HG02943 (cell line): ENCODE measurements around the gene URB1.
"Not testable (repeated sequence)": the region's sequence is repeated elsewhere in the genome, so short reads cannot be mapped to it uniquely, and the experiment has no call there.

ENCODE experiments used
- ATAC-seq: cut with Tn5 transposase; IDR thresholded peaks from one replicate; pipeline ENCODE4 v1.9.1; 2021; ENCODE audit warnings: mild to moderate bottlenecking, low read depth, moderate library complexity; ENCODE audit not compliant: unreplicated experiment

Gene URB1

DNA sequence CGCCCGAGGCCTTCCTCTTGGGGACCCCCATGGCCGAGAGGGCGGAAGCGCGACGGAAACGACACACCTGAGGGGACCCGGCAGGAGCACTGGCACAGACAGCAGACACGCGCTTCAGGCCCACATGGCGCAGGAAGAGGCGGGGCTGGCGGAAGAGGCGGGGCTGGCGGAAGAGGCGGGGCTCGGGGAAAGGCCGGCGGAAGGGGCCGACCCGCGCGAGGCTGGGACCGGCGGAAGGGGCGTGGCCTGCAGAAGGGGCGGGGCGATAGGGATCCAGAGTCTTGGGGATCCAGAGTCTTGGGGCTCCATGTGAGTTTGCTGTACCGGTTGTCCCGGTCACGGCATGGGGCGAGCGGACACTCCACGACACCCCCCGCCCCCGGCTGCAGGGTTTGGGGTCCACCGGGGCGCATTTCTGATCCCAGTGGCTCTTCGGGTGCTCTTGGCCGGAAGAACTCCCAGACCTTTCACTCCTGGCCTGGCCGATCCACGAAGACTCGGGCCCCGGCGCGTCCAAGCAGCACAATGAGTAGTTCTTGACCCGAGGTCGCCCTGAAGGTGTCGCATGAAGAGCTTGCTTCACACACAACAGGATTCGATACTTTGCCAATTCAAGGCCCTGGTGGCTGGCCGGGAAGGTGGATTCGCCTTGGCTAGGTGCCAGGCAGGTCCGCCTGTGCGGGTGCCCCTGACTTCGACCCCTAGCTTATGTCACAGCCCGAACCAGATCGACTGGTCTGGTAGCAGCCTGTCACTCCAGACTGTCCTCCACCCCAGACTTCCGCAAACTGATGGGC, at the start of gene URB1:
URB1 (minus strand) TSS at position 133 of the 797 bp plus-strand sequence; CDS start at position 31, 102 bp downstream.
- ATAC-seq = peak; percentile 95

DNA sequence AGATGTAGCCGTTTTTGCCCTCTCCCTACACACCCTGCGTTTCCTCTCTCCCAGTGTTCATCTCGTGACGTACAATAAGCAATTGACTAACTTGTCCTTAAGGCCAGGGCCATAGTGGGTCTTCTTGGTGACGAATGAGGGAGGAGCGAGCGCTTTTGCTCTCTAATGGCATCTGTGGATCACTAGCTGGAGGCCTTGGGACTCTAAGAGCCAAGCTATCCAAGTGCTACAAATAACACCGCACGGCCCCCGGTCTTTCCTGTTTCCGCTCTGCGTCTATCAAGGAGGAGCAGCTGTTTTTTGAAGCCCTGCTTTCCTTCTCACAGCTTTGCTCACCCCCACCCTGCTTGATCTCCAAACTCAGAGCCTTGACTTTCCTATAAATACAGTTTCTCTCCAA, 44.9 kb upstream of the URB1 start:
- ATAC-seq = no peak

GRCh38 chr21:32432982-32433660, 40.3 kb upstream of the URB1 start:
- ATAC-seq = not testable (repeated sequence)

DNA sequence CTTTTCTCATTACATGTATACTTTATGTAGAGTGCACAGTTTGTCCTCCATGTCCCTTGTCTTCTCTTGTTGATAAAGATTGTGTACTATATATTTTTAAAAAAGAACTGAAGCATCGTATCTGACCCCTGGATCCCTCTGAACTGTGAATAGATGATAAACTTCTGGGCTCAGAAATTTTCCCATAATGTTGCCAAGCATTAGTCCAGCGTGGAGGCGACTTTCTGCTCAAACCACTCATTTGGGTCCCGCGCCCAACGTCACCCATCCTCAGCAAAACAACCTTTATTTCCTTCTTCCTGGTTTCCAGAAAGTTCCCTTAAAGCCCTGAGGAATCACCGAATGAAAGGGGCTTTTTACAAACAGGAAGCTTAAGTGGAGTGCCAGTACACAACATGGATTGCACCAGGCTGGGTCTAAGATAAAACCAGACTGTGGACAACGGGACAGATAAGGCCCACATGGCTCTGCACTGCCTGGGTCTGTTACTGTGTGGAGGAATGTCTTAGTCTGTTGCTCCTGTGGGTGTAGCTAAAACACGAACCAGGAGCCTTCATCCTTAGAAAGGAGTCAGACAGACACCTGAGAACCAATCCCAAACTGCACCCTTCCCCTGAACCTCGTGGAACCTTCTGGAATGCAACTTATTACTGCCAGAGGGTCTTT, 35.3 kb upstream of the URB1 start:
- no peak for ATAC-seq

- no peak for ATAC-seq
Observed at GRCh38 chr21:32426592-32427051, 33.8 kb upstream of the URB1 start.

DNA sequence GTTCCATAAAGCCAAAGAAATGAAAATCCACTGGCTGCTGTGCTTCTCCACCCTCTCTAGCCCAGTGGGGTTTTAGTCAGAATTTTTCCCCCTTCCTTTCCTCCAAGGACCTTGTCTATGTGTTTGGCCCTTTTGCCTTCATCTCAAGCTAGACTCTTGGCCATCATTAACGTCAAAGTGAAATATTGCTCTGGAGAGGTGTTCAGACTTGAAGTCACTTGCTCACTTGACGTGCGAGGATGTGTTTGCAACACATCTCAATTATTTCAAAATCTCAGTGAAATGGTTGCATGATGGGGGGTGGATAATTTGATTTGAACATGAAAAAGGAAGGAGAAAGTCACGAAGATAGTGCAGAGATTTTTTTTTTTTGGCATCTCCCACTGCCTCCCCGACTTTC, 33.3 kb upstream of the URB1 start:
- no peak for ATAC-seq

- ATAC-seq = no peak
Observed at GRCh38 chr21:32425628-32426027, 32.8 kb upstream of the URB1 start.

DNA sequence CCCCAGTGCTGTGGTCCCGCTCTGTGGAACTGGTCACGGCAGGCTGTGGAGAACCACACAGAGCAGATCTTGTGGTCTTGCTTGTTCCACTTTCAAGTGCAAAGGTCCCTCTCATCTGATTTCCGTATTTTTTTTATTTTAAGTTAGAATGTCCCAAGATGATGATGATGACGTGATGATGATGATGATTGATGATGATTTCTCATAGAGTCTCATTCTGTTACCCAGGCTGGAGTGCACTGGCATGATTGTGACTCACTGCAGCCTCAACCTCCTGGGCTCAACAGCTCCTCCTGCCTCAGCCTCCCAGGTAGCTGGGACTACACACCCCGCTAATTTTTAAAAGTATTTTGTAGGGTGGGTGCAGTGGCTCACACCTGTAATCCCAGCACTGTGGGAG, 31.9 kb upstream of the URB1 start:
- ATAC-seq = no peak

GRCh38 chr21:32424191-32424535, 31.4 kb upstream of the URB1 start:
- ATAC-seq = no peak

DNA sequence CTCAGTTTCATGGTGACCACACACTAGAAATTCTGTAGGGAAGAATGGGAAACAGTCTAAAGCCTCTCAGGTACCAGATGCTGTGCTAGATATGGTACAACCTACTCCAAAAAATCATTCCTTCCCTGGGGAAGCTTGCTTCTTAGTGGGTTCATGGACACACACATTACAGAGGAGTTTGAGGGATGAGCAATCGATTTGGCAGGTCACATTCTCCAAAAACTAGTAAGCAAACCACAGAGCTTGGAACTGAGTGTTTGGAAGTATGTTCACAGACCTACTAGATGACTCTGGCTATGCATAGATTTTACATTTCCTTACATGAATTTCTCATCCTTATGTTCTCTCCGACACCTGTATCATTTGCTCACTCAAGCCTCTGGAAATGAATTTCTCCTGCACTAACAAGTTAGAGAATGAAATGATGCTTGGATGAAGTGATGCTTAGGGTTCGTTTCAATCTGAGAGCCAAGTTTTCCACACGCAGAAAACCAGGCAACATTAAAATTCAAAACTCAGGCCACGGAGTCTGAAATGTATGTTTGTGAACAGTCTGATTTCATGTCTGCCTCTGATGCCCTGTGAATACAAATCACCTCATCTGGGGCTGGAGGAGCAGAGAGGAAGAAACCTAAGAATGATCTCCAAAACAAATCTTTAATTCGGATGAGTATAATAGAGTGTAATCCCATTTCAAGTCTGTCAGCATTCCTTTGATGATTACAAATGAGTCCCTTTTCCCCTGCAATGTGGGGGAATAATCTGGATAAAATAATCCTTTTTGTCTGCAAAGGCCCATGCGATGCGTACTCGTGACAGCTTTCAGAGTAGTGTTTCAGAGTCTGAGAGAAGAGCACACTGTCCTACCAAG, 30.7 kb upstream of the URB1 start:
- no peak for ATAC-seq

GRCh38 chr21:32422064-32422463, 29.3 kb upstream of the URB1 start:
- no peak for ATAC-seq

- ATAC-seq = no peak
Observed at GRCh38 chr21:32418146-32418545, 25.3 kb upstream of the URB1 start.

DNA sequence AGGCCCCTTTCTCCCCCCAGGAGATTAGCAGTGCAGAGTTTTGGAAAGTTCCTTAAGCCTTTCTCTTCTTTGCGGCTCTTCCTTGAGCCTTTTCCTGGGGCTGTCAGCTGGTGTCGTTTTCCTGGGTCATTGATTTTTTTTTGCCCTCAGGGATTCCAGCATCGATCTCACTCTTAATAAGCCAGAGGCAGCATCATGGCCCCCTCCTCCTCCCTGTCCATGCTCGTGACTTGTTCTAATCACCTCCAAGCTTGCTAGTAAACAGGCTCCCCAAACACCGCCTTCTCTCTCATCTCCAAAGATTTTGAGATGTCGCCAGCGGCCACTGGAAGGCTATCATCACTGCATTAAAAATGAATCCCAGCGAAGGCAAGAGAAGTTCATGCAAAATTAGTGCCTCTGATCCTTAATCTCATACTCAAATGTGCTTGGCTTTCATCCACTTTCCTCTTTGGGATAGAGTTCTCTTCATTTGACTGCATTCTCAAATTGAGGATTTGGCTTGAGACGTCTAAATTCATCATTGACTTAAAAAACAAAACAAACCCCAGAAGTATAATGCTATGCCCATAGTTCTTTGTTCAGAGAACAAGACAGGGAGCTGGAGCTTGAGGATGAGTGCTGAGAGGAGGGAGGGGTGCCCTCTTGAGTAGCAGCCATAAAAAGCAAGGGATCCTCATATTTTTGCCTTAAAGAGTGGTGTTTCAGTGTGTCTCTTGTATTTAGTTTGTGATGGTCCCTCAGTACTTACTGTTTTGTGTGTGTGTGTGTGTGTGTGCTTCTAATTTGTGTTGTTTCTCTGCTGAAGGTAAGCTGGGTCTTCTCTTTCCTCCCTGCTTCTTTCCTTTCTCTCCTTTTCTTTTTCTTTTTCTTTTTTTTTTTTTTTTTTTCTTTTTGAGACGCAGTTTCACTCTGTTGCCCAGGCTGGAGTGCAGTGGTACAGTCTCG, 22.9 kb upstream of the URB1 start:
- no peak for ATAC-seq

DNA sequence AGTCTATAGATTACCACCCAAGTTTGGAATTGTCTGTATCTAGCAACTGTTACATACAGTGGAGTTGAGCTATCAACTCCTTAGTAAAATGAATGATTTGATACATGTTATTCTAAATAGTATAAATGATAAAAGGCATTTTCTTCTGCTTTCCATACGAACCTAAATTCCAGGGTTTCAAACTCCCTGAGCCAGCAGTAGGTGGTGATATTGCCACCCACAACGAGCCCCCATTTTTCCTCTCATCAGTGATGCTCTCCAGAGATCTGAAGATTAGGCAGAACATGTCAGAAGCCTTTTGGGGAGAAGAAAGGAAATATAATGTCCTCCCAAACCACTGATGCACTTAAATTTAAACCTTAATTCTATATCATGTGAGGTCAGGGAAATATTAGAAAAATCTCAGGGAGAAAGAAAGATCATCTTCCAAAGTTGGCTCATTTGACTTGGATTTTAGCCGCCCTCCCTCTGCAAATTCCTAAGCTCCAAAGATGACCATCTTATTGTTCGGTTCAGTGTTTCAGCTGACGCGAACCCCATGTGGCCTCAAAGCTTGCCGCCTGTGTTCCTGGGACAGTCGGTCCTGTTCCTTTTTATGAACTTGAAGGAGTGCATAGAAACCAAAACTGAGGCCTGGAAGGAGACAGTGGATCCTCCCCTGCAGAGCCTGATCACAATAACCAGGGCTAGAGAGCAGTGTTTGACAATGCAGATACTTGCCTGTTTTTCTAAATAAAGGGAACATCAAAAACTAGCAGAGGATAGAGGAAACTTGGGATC, 22.0 kb upstream of the URB1 start:
- no peak for ATAC-seq

DNA sequence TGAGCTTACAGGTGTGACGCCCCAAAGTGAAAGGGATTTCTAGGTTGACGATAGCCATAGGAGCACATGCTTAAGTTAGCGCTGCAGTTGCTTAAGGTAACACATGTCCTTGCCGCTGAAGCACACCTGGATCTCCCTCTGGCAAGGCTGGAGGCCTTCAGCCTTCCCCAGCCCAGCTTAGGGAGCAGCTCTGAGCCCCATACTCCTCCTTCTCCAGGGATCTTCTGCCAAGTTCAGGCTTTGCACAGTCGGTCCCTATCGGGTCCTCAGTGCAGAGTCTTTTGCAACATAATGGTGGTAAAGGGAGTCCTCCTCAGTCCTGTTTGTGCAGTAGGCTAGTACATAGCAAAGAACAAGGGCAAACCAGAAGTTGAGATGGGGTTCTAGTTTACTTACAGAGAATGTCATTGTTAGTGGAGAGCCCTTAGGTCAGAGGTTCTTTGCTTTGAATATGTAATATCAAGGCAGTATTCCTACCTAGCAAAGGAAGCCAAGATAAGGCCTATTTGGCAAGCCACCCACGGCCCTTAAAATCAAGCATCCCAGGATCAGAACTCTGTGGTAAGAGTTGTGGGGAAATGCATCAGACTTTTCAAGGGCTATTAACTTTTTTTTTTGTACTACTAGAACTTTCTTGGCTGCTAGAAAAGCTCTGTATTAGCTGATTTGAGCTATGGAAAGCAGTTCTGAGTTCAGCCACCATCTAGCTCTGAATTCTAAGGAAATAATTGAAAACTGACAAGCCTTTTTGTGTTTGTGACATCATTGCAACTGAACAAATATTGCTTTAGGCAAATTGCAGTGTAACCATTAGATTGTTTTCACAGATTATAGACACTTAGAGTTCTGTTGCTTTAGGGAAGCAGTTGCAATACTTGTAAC, 21.1 kb upstream of the URB1 start:
- ATAC-seq = no peak

DNA sequence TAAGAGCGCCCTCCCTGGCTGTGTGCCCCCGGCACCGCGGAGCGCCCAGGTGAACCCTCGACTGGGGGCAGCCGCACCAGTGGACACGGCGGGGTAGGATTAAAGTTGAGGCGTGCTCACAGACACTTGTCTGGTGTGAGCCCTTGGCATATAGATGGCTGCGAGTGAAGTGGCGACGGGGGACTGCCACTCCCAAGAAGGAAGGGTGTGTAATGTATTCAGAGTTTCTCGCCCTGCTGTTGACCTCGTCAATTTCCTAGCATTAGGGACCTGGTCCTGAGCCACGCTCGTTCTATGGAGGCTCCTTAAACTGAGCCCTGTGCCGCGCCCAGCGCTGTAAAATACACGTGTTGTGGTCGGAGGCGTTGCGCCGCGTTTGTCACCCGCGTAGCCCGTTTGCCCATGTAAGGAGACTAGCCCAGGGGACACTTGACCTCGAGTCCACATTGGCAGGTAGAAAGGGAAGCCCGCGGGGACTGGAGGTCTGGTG, 20.2 kb upstream of the URB1 start:
- no peak for ATAC-seq

DNA sequence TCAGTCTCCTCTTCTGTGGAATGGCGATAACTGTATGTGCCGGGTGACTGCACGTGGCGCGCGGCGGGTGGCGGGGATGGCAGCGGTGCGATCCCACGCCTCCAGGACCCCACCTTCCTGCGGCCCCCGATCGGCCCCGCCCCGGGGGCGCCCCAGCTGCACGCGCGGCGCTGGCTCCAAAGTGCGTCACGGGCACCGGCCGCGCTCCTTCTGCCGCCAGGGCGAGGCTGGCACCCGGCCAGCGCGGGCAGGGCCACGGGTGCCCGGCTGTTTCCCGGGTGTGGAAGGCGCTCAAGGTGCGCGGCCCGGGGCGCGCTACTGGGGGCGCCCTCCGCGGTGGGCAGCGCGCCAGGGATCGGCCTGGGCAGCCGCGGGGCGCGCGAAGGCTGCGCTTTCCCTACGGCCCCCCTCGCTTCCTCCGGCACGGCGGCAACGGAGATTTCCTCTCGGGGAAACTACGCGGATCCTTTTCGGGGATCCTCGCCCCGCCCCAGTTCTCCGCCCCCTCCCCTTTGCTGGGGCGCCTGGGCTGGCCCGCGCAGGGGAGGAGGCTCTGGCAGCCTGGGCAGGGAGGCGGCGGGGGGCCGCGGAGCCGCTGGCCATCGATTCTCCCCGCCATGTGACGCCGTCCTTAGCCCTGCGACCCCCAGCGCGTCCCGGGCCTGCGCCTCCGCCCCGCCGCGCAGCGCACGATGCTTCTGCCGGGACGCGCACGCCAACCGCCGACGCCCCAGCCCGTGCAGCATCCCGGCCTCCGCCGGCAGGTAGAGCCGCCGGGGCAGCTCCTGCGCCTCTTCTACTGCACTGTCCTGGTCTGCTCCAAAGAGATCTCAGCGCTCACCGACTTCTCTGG, 19.6 kb upstream of the URB1 start, which contains the start of gene EVA1C:
EVA1C (plus strand) TSS at position 545 of the 853 bp plus-strand sequence; CDS start at position 693, 148 bp downstream.
- no peak for ATAC-seq
